ENCODE results near the gene SLC44A3. TPM values are rescaled to one million over a fixed set of nuclear protein-coding genes. Genes with fewer than 3 reads are reported as not detected.

Gene SLC44A3
- polyA plus RNA-seq, 1 of the 3 experiments (the other 2 are of a cell fraction) = 2.6 TPM

DNA sequence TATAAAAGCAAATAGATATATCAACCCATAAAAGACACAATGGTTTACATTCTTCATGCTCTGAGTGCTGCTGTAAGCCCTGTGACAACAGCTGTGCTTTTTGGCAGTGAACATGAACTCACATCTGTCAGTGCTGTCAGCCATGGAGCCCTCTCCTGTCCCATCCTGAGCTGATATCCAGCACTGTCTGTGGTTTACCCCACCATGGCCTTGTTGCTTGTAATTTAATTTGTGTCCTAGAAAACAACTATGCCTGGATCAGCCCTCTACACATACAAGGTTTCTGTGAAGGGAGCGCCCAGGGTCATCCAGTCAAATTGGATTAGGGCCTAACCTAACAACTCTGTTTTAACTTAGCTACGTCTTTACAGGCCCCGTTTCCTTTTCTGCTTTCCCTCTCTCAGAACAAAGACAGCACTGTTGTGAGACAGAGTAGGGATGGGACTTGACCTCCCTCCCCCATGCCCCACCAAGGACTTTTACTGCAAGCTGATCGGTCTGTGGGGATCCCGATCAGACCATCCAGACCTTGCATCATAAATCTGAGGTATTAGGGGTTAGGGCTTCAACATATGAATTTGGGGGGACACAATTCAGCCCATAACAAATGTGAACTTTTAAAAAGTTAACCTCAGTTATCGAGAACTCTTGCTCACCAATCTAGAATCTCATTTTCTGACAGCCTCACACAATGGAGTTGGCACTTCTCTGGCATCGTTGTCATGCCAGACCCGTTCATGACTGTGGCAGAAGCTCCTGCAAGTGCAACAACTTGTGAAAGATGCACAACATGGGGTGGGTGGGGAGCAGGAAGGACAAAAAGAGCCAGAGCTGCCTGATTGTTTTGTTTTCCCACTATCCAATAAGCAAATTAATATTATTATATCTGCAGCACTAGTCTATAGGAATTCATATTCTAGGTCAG lies 16.4 kb upstream of the SLC44A3 start:
- Histone ChIP-seq H3K36me3 (replicated peaks in 1 of 2; ENCODE audit: control insufficient read depth in 1 of 2, insufficient read depth in 2 of 2, low read length in 1 of 2) (no peaks in the 10 kb centered on the region), H3K4me1 (ENCODE audit: control insufficient read depth in 1 of 2, insufficient read depth in 2 of 2, low read depth in 1 of 2, low read length in 1 of 2) (peaks cover 8 to 29% of the 10 kb centered on the region in 2 experiments; a peak in 3 of 4 replicates), H4K20me1 (ENCODE audit: insufficient read depth) (no peaks in the 10 kb centered on the region), H2AFZ (ENCODE audit: low read depth) (no peak overlapping the region), H3K79me2 (ENCODE audit: insufficient read depth) (no peaks in the 10 kb centered on the region), H3K9ac (no peak overlapping the region), H3K27ac (ENCODE audit: low read depth in 2 of 2, low read length in 1 of 2) (peak overlapping the region in 1 of 2 experiments; percentile 89; a peak in 2 of 4 replicates), H3K27me3 (ENCODE audit: insufficient read depth) (no peaks in the 10 kb centered on the region), H3K4me2 (no peak overlapping the region), H3F3A (replicated peaks; ENCODE audit: insufficient read depth) (no peaks in the 10 kb centered on the region), H3K9me3 (no peaks in the 10 kb centered on the region), H3K4me3 (ENCODE audit: low read depth in 2 of 2, low read length in 1 of 2) (no peak overlapping the region), H3K9me2 (no peaks in the 10 kb centered on the region)
- DNase-seq = peak; percentile 55
- 68% methylated on average over 8 of the region's 8 CpGs for WGBS (ENCODE audit: low lambda C conversion rate)
- POLR2A ChIA-PET = interaction anchor here (0.9 kb wide), 1 partner anchor 262 kb away, joined by 4 read pairs; the partner anchor contains the start of gene F3
- CTCF ChIA-PET = interaction anchor here (1.0 to 6.9 kb wide), 19 partner anchors 17 to 778 kb away, joined by 3 to 82 read pairs (median 6); partner anchors contain the start of genes F3 and SLC44A3
- TF ChIP-seq RCOR1 (IDR thresholded peaks at IDR 0.05; ENCODE audit: low read length) (peak; percentile 18; the same call in 1 of the 2 replicates), RAD21 (IDR thresholded peaks at IDR 0.05; ENCODE audit: low read length) (0 out of 2 replicates have a peak, but pooled peaks have one; percentile 20), CHD2 (IDR thresholded peaks at IDR 0.05; ENCODE audit: low read length, partially characterized antibody) (peak; percentile 63), EP300 (IDR thresholded peaks at IDR 0.05; ENCODE audit: borderline replicate concordance in 1 of 2, low read depth in 1 of 2, low read length in 1 of 2) (peak in 1 of 2 experiments; percentile 70; a peak in 2 of 4 replicates)
- TF ChIP-seq, protein P1, sequence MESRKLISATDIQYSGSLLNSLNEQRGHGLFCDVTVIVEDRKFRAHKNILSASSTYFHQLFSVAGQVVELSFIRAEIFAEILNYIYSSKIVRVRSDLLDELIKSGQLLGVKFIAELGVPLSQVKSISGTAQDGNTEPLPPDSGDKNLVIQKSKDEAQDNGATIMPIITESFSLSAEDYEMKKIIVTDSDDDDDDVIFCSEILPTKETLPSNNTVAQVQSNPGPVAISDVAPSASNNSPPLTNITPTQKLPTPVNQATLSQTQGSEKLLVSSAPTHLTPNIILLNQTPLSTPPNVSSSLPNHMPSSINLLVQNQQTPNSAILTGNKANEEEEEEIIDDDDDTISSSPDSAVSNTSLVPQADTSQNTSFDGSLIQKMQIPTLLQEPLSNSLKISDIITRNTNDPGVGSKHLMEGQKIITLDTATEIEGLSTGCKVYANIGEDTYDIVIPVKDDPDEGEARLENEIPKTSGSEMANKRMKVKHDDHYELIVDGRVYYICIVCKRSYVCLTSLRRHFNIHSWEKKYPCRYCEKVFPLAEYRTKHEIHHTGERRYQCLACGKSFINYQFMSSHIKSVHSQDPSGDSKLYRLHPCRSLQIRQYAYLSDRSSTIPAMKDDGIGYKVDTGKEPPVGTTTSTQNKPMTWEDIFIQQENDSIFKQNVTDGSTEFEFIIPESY (IDR thresholded peaks at IDR 0.05; ENCODE audit: borderline replicate concordance, low read depth) = no peak

GRCh38 chr1:94804442-94804837 lies 15.7 kb upstream of the SLC44A3 start:
- Histone ChIP-seq H3K9me2 (no peaks in the 10 kb centered on the region), H3K9me3 (no peaks in the 10 kb centered on the region), H3F3A (replicated peaks; ENCODE audit: insufficient read depth) (peaks cover 2% of the 10 kb centered on the region), H3K27me3 (ENCODE audit: insufficient read depth) (no peaks in the 10 kb centered on the region), H2AFZ (ENCODE audit: low read depth) (no peak overlapping the region), H3K4me2 (no peak overlapping the region), H4K20me1 (ENCODE audit: insufficient read depth) (no peaks in the 10 kb centered on the region), H3K79me2 (ENCODE audit: insufficient read depth) (no peaks in the 10 kb centered on the region), H3K9ac (no peak overlapping the region), H3K4me3 (ENCODE audit: low read depth in 2 of 2, low read length in 1 of 2) (no peak overlapping the region), H3K36me3 (replicated peaks in 1 of 2; ENCODE audit: control insufficient read depth in 1 of 2, insufficient read depth in 2 of 2, low read length in 1 of 2) (no peaks in the 10 kb centered on the region), H3K27ac (ENCODE audit: low read depth in 2 of 2, low read length in 1 of 2) (peak overlapping the region in 1 of 2 experiments; percentile 89; a peak in 2 of 4 replicates), H3K4me1 (ENCODE audit: control insufficient read depth in 1 of 2, insufficient read depth in 2 of 2, low read depth in 1 of 2, low read length in 1 of 2) (peaks cover 8 to 29% of the 10 kb centered on the region in 2 experiments; a peak in 3 of 4 replicates)
- 96% methylated on average over 3 of the region's 3 CpGs for WGBS (ENCODE audit: low lambda C conversion rate)
- DNase-seq = no peak
- POLR2A ChIA-PET = interaction anchor here (0.9 kb wide), 1 partner anchor 262 kb away, joined by 4 read pairs; the partner anchor contains the start of gene F3
- CTCF ChIA-PET = interaction anchor here (1.0 to 6.9 kb wide), 24 partner anchors 13 to 778 kb away, joined by 3 to 82 read pairs (median 6); partner anchors contain the start of genes ABCD3, F3 and SLC44A3
- no peak for TF ChIP-seq USF1 (IDR thresholded peaks at IDR 0.05; ENCODE audit: borderline replicate concordance, low read depth)

All from SK-N-SH (cell line).